Mesodermal cell (in vitro differentiated cells): ENCODE results near the gene ERGIC3.

Source experiments
- H3K27ac ChIP-seq: 2 replicates; pipeline ENCODE4 v1.7.0; 2013; ENCODE audit warnings: mild to moderate bottlenecking, low read depth, low read length, moderate library complexity; ENCODE audit not compliant: severe bottlenecking
- H3K36me3 ChIP-seq: 2 replicates; pipeline ENCODE4 v1.7.1; 2013; ENCODE audit warnings: mild to moderate bottlenecking, low read length, moderate library complexity; ENCODE audit not compliant: control insufficient read depth, insufficient read depth
- H3K4me1 ChIP-seq: one replicate; pipeline ENCODE4 v1.7.1; 2013; ENCODE audit warnings: mild to moderate bottlenecking, low read length; ENCODE audit not compliant: insufficient read depth, control insufficient read depth, poor library complexity, severe bottlenecking
- H3K4me3 ChIP-seq: 2 replicates; pipeline ENCODE4 v1.7.0; 2013; ENCODE audit warnings: low read length, control low read depth, mild to moderate bottlenecking; ENCODE audit not compliant: insufficient read depth, poor library complexity, severe bottlenecking; ENCODE audit errors: extremely low read depth
- H3K9me3 ChIP-seq: 2 replicates; pipeline ENCODE4 v1.7.1; 2013; ENCODE audit warnings: mild to moderate bottlenecking, low read length, moderate library complexity; ENCODE audit not compliant: control insufficient read depth
- WGBS, 2 experiments: methylation state at CpG; one replicate each; pipeline ENCODE4 v1.1.5; 2013; ENCODE audit warnings: missing lambda C conversion rate in 2 of 2; ENCODE audit not compliant: insufficient coverage in 2 of 2; 5-methylcytosine and 5-hydroxymethylcytosine counted together

Gene ERGIC3

DNA sequence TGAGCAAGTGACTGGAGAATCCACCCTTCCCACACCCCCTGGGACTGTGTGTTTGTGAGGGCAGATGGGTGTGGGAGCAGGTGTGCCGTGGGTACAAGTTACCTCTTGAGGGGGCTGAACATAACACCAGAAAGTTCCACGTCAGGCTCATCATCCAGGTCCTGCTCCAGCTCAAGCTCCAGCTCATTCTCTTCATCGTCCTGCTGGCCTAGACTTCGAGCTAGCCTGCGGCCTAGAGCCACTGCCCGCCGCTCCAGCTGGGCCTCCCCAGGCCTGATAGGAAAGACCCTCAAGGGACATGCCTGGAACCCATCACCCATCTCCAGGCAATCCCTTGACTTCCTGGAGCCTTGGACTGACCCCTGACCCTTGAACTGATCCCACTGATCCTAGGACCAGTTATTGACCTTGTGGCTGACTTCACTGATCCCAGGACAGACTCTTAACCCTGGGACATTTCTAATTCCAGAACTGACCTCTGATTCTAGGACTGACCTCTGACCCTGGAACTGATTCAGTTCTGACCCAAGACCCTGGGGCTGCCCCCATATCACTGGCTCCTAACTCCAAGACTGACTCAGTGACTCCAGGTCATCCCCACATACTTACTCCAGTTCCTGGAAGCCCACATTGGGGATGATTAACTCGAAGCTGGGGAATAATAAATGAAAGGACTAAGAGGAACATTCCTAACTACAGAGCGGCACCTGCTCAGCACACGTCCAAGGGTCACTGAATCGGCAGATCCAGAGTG lies 62.0 kb downstream of the ERGIC3 start:
- H3K4me1 ChIP-seq: no peaks in the 10 kb centered on the region
- 88 to 90% methylated on average over 9 of the region's 11 CpGs for WGBS, 2 experiments
- no peak overlapping the region for H3K4me3 ChIP-seq
- no peaks in the 10 kb centered on the region for H3K36me3 ChIP-seq
- H3K9me3 ChIP-seq: no peaks in the 10 kb centered on the region
- H3K27ac ChIP-seq: no peak overlapping the region

DNA sequence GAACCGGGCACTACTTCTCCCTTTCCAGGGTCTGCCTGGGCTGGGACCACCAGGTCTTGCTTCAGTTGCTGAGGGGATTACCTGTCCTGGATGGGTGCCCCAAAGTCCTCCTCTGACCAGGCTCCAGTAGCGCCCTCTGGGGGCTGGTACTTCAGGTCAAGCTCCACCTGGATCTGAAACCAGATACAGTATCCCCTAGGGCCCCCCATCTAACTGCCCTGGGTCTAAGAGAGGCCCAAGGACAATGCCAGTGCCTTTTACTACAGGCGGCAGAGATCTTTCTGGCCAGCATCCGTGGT lies 62.5 kb downstream of the ERGIC3 start:
- Histone ChIP-seq H3K4me3 (no peak overlapping the region), H3K4me1 (no peaks in the 10 kb centered on the region), H3K9me3 (no peaks in the 10 kb centered on the region), H3K36me3 (no peaks in the 10 kb centered on the region), H3K27ac (no peak overlapping the region)
- WGBS, 2 experiments: 56 to 65% methylated on average over 3 of the region's 4 CpGs

DNA sequence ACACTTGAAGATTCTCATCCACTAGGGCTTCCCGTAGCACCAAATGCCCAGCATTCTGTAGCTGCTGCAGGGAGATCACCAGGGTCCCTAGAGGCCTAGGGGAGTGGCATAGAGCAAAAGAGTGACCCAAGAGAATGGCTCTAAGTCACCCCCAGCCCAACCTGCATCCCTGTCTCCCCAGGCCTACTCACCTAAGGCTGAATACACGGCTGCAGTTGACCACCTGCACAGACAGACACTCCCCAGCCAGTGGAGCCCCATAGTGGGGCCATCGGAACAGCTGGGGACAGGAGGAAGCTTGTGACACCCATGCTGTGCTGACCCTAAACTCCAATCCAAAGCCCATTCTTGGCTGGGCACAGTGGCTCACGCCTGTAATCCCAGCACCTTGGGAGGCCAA lies 64.2 kb downstream of the ERGIC3 start:
- no peak overlapping the region for H3K27ac ChIP-seq
- WGBS, 2 experiments: 77 to 89% methylated on average over 3 of the region's 4 CpGs
- H3K4me3 ChIP-seq: no peak overlapping the region

More for the DNA sequence above, 64.2 kb downstream of the ERGIC3 start:
- no peaks in the 10 kb centered on the region for H3K4me1 ChIP-seq
- no peaks in the 10 kb centered on the region for H3K9me3 ChIP-seq
- H3K36me3 ChIP-seq: no peaks in the 10 kb centered on the region
